ENCODE data around the gene PCDH17. TPM values are rescaled to one million over a fixed set of nuclear protein-coding genes. Genes with fewer than 3 reads are reported as not detected.

PCDH17 gene
- total and polyA plus RNA-seq, 2 of the 8 experiments (the other 6 are each of a cell fraction or from before 2014, with no cell fraction given), result 0.20 to 0.60 TPM

DNA sequence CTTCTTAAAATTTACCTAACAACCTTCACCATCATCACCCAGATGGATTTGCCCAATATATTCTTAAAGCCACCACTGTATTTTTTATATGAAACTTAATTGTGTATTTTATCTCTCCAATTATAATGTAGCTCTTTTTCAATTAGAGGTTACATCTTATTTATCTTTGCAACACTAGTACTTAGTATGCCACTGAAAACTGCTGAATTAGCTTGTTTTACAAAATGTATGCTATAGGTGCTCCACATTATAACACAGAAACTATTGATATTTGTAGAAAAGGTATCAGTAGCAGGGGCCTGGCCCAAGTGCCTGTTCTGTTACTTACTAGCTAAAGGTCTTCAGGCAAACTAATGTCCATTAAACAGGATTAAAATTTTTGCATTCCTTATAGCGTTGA, 35.8 kb upstream of the PCDH17 start (continued):
- TF ChIP-seq JUND (IDR thresholded peaks at IDR 0.05; ENCODE audit: low read length), result no peak
- no peak for TF ChIP-seq SP2 (IDR thresholded peaks at IDR 0.05; ENCODE audit: low read length)
- TF ChIP-seq, protein P1, sequence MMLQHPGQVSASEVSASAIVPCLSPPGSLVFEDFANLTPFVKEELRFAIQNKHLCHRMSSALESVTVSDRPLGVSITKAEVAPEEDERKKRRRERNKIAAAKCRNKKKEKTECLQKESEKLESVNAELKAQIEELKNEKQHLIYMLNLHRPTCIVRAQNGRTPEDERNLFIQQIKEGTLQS (IDR thresholded peaks at IDR 0.05; ENCODE audit: insufficient read depth, low read depth, low read length), result no peak
- TF ChIP-seq CHD1 (IDR thresholded peaks at IDR 0.05; ENCODE audit: low read depth, low read length), result no peak

All from H1 (cell line).